ENCODE measurements around the gene ATOX1.

ATOX1 gene

GRCh38 chr5:151751091-151751490 is 7.3 kb downstream of the ATOX1 start:
- Mint-ChIP-seq H3K36me3 (ENCODE audit: low read depth) (peaks cover 60% of the 10 kb centered on the region), H3K4me3 (no peak overlapping the region), H3K4me1 (ENCODE audit: low read depth) (peaks cover 53% of the 10 kb centered on the region), H3K27ac (no peak overlapping the region), H3K27me3 (no peaks in the 10 kb centered on the region), H3K9me3 (no peaks in the 10 kb centered on the region)
- no peak for DNase-seq

- H3K36me3 Mint-ChIP-seq (ENCODE audit: low read depth) = peaks cover 67% of the 10 kb centered on the region
- peak overlapping the region; percentile 87 for H3K27ac Mint-ChIP-seq
- no peak for DNase-seq
- no peaks in the 10 kb centered on the region for H3K27me3 Mint-ChIP-seq
- H3K4me3 Mint-ChIP-seq = no peak overlapping the region
- peaks cover 53% of the 10 kb centered on the region for H3K4me1 Mint-ChIP-seq (ENCODE audit: low read depth)
- H3K9me3 Mint-ChIP-seq = no peaks in the 10 kb centered on the region
Measured at GRCh38 chr5:151750121-151750520, 8.3 kb downstream of the ATOX1 start.

- H3K9me3 Mint-ChIP-seq = no peaks in the 10 kb centered on the region
- H3K36me3 Mint-ChIP-seq (ENCODE audit: low read depth) = peaks cover 71% of the 10 kb centered on the region
- no peaks in the 10 kb centered on the region for H3K27me3 Mint-ChIP-seq
- peaks cover 56% of the 10 kb centered on the region for H3K4me1 Mint-ChIP-seq (ENCODE audit: low read depth)
- H3K4me3 Mint-ChIP-seq = no peak overlapping the region
- H3K27ac Mint-ChIP-seq = peak overlapping the region; percentile 85
- no peak for DNase-seq
Measured at GRCh38 chr5:151745071-151745705, 13.2 kb downstream of the ATOX1 start.

- Mint-ChIP-seq H3K9me3 (no peaks in the 10 kb centered on the region), H3K27ac (peak overlapping the region; percentile 66), H3K4me3 (no peak overlapping the region), H3K27me3 (no peaks in the 10 kb centered on the region), H3K36me3 (ENCODE audit: low read depth) (peaks cover 75% of the 10 kb centered on the region), H3K4me1 (ENCODE audit: low read depth) (peaks cover 48% of the 10 kb centered on the region)
- DNase-seq = no peak
Measured at GRCh38 chr5:151743530-151743929, 14.9 kb downstream of the ATOX1 start.

DNA sequence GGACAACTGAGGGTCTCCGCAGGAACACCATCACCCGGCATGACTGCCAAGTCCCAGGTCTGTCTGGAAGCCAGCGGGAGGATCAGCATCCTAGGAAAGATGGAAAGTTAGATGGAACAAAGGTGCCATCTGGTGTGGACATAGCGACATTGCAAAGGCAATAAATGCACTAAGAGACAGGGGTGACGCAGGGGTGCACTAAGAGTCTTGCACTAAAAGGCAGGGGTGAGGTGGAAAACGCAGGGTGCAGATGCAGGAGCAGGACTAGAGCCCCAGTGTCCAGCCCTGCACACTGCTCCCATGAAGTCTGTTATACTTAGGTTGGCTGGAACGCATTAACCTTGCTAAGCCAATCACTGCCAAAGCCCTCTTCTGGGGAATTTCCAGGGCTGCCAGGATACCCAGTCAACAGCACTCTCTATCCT is 15.5 kb downstream of the ATOX1 start:
- no peaks in the 10 kb centered on the region for H3K27me3 Mint-ChIP-seq
- no peak overlapping the region for H3K4me3 Mint-ChIP-seq
- H3K4me1 Mint-ChIP-seq (ENCODE audit: low read depth) = peaks cover 44% of the 10 kb centered on the region
- DNase-seq = no peak
- no peaks in the 10 kb centered on the region for H3K9me3 Mint-ChIP-seq
- H3K36me3 Mint-ChIP-seq (ENCODE audit: low read depth) = peaks cover 74% of the 10 kb centered on the region
- H3K27ac Mint-ChIP-seq = no peak overlapping the region

GRCh38 chr5:151741678-151742423 is 16.6 kb downstream of the ATOX1 start:
- H3K4me1 Mint-ChIP-seq (ENCODE audit: low read depth) = peaks cover 40% of the 10 kb centered on the region
- no peaks in the 10 kb centered on the region for H3K27me3 Mint-ChIP-seq
- H3K36me3 Mint-ChIP-seq (ENCODE audit: low read depth) = peaks cover 78% of the 10 kb centered on the region
- DNase-seq = no peak
- no peak overlapping the region for H3K27ac Mint-ChIP-seq
- H3K9me3 Mint-ChIP-seq = no peaks in the 10 kb centered on the region
- no peak overlapping the region for H3K4me3 Mint-ChIP-seq

DNA sequence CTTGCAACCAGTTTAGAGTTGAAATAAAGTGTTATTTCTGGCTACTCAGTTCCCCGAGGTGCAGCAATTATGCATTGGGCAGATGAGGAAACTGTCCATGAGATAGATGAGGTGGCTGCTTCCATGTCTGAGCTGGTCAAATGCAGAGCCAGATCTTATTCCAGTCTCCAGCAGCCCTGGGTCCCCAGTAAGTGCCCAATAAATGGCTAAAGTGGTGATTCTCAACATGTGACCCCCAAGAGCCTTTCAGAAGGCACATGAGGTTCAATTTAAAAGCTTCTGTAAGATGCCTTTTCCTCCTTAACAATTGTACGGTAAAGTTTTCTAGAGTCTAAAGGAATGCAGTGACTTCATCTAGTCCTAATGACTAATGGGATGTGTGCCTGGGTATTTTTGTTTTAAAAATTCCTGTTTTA is 17.5 kb downstream of the ATOX1 start:
- Mint-ChIP-seq H3K27ac (no peak overlapping the region), H3K9me3 (no peaks in the 10 kb centered on the region), H3K27me3 (no peaks in the 10 kb centered on the region), H3K4me1 (ENCODE audit: low read depth) (peaks cover 32% of the 10 kb centered on the region), H3K4me3 (no peak overlapping the region), H3K36me3 (ENCODE audit: low read depth) (peaks cover 78% of the 10 kb centered on the region)
- no peak for DNase-seq

DNA sequence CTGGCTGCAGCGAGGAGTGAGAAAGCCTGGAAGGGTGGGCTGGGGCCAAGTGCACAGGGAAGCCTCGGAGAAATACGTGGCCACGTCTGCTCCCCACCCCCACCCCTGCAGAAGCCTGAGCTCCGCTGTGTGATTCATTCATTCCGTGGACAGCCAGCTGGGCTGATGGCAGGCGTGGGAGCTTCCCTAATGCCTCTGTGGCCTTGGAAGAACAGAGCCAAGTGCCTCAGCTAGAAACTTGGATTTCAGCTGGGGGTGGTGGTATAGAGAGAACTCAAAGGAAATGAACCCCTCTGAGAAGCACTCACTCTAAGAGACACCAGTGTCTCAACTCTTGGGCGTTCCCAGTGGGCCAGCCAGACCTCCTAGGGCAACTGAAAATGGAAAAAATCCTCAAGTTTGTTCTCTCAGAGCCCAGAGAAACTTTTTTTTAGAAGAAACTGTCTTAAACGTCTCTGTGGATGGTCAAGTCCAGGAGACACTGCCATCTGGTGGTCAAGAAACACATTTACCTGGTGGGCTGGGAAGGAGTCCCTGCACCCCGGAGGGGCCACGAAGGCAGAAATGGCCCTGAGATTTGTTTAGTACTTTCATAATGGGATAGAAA is 18.0 kb downstream of the ATOX1 start:
- H3K27ac Mint-ChIP-seq = no peak overlapping the region
- H3K4me1 Mint-ChIP-seq (ENCODE audit: low read depth) = peaks cover 27% of the 10 kb centered on the region
- H3K4me3 Mint-ChIP-seq = no peak overlapping the region
- no peaks in the 10 kb centered on the region for H3K27me3 Mint-ChIP-seq
- H3K9me3 Mint-ChIP-seq = no peaks in the 10 kb centered on the region
- H3K36me3 Mint-ChIP-seq (ENCODE audit: low read depth) = peaks cover 72% of the 10 kb centered on the region
- peak; percentile 51 for DNase-seq

DNA sequence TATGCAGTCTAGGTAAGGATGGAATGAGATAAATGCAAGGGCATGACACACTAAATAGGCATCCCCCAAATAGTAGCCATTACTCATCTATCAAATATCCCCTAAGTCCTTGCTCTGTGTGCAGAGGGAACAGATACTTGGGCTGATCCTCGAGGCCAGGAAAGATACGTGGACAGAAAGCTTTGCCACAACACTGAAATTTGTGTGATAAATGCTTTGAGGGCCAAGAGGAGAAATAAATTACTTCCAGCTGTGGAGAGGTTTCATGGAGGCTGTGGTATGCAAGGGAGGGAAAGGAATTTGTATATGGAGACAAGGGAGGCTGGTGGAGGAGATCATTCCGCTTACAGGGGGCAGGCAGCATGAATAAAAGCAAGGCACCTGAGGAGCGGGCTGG is 18.5 kb downstream of the ATOX1 start:
- peaks cover 67% of the 10 kb centered on the region for H3K36me3 Mint-ChIP-seq (ENCODE audit: low read depth)
- H3K27ac Mint-ChIP-seq = no peak overlapping the region
- DNase-seq = no peak

DNA sequence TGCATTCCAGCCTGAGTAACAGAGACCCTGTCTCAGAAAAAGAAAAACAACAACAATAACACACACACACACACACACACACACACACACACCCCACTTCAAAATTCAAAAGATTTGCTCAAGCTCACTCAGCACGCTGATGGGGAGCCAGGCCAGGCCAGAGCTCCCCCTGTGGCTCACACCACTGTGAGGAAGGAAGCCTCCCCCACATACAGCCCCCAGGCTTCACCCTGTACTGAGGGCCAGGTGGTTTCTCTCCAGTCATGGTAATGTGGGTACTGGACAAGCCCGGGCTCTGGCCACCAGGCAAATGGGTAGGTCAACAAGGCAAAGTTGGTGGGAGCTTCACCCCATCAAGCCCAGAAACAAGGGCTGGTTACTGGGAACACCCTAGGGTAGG is 19.0 kb downstream of the ATOX1 start:
- no peak overlapping the region for H3K4me3 Mint-ChIP-seq
- no peaks in the 10 kb centered on the region for H3K27me3 Mint-ChIP-seq
- H3K27ac Mint-ChIP-seq = no peak overlapping the region
- no peak for DNase-seq
- H3K9me3 Mint-ChIP-seq = no peaks in the 10 kb centered on the region
- peaks cover 18% of the 10 kb centered on the region for H3K4me1 Mint-ChIP-seq (ENCODE audit: low read depth)
- peaks cover 66% of the 10 kb centered on the region for H3K36me3 Mint-ChIP-seq (ENCODE audit: low read depth)

More for the DNA sequence above, 18.5 kb downstream of the ATOX1 start:
- no peaks in the 10 kb centered on the region for H3K27me3 Mint-ChIP-seq
- H3K4me1 Mint-ChIP-seq (ENCODE audit: low read depth) = peaks cover 22% of the 10 kb centered on the region
- H3K4me3 Mint-ChIP-seq = no peak overlapping the region
- no peaks in the 10 kb centered on the region for H3K9me3 Mint-ChIP-seq

GRCh38 chr5:151738125-151738848 is 20.1 kb downstream of the ATOX1 start:
- Mint-ChIP-seq H3K27me3 (no peaks in the 10 kb centered on the region), H3K4me3 (no peak overlapping the region), H3K4me1 (ENCODE audit: low read depth) (peaks cover 9% of the 10 kb centered on the region), H3K36me3 (ENCODE audit: low read depth) (peaks cover 65% of the 10 kb centered on the region), H3K9me3 (no peaks in the 10 kb centered on the region), H3K27ac (no peak overlapping the region)
- DNase-seq = no peak

GRCh38 chr5:151737431-151737830 is 21.0 kb downstream of the ATOX1 start:
- Mint-ChIP-seq H3K9me3 (no peaks in the 10 kb centered on the region), H3K27me3 (no peaks in the 10 kb centered on the region), H3K4me3 (no peak overlapping the region), H3K4me1 (ENCODE audit: low read depth) (peaks cover 7% of the 10 kb centered on the region), H3K36me3 (ENCODE audit: low read depth) (peaks cover 62% of the 10 kb centered on the region), H3K27ac (no peak overlapping the region)
- no peak for DNase-seq

- Mint-ChIP-seq H3K4me1 (ENCODE audit: low read depth) (peaks cover 2% of the 10 kb centered on the region), H3K27ac (no peak overlapping the region), H3K36me3 (ENCODE audit: low read depth) (peaks cover 56% of the 10 kb centered on the region), H3K27me3 (no peaks in the 10 kb centered on the region), H3K4me3 (no peak overlapping the region), H3K9me3 (no peaks in the 10 kb centered on the region)
- DNase-seq = no peak
Measured at GRCh38 chr5:151735646-151736045, 22.8 kb downstream of the ATOX1 start.

GRCh38 chr5:151734064-151734408 is 24.4 kb downstream of the ATOX1 start:
- DNase-seq = no peak
- Mint-ChIP-seq H3K9me3 (peaks cover 10% of the 10 kb centered on the region), H3K27ac (no peak overlapping the region), H3K36me3 (ENCODE audit: low read depth) (peaks cover 59% of the 10 kb centered on the region), H3K4me3 (no peak overlapping the region), H3K4me1 (ENCODE audit: low read depth) (peaks cover 2% of the 10 kb centered on the region), H3K27me3 (no peaks in the 10 kb centered on the region)

Data from activated T-cell treated with anti-CD3 and anti-CD28 coated beads, Interleukin-2, amount 50 U/mL, for 24 hours (primary cell).